T-helper 2 cell treated with Interferon-gamma antibody and Interleukin-4, amounts not matched to agents 5 μg/mL and 100 μg/mL, for 36 hours (primary cell): Measurements from ENCODE around the gene SLC22A2.

Experiments
- DNase-seq: peaks from one replicate; pipeline ENCODE4 v3.0.0; 2021; ENCODE audit warnings: low spot score
- H3K27ac Mint-ChIP-seq: one replicate; pipeline ENCODE4 v1.8.0; 2021; ENCODE audit warnings: mild to moderate bottlenecking, mixed read lengths
- H3K27me3 Mint-ChIP-seq: one replicate; pipeline ENCODE4 v1.8.0; 2021; ENCODE audit warnings: low read depth, mixed read lengths
- H3K36me3 Mint-ChIP-seq: one replicate; pipeline ENCODE4 v1.8.0; 2021; ENCODE audit warnings: low read depth, mixed read lengths
- H3K4me1 Mint-ChIP-seq: one replicate; pipeline ENCODE4 v1.8.0; 2021; ENCODE audit warnings: low read depth, mixed read lengths
- H3K4me3 Mint-ChIP-seq: one replicate; pipeline ENCODE4 v1.8.0; 2022; ENCODE audit warnings: mild to moderate bottlenecking, moderate library complexity, mixed read lengths
- H3K9me3 Mint-ChIP-seq: one replicate; pipeline ENCODE4 v1.8.0; 2021; ENCODE audit warnings: mixed read lengths

Gene SLC22A2

DNA sequence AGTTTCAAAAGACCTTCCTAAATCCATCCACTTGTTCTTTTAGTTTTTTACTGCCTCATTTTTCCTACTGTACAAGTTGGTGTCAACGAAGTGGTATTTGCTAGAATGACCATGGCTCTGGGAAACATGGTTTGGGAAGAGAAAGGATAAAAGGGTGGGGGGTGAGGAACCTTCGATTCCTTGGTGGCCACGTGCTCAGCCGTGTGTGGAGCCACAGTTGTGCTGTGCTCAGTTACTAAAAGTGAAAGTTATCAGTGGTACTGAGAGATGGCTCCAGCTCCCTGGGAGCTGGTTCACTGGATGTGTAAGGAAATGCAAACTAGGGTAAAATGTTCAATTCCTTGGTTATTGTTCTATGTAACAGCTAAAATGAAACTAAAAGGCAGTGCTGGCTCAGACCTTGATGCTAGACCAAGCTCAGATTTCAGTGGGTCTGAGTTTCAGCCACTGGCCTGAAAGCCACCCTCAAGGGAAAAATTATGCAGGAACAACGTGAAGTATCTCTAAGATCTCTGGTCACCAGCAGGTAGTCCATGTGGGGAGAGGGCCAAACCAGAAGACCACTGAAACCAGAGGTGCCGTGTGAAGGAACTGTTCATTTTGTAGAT is 7.4 kb upstream of the SLC22A2 start:
- H3K9me3 Mint-ChIP-seq = no peaks in the 10 kb centered on the region
- peak overlapping the region; percentile 23 for H3K4me3 Mint-ChIP-seq

DNA sequence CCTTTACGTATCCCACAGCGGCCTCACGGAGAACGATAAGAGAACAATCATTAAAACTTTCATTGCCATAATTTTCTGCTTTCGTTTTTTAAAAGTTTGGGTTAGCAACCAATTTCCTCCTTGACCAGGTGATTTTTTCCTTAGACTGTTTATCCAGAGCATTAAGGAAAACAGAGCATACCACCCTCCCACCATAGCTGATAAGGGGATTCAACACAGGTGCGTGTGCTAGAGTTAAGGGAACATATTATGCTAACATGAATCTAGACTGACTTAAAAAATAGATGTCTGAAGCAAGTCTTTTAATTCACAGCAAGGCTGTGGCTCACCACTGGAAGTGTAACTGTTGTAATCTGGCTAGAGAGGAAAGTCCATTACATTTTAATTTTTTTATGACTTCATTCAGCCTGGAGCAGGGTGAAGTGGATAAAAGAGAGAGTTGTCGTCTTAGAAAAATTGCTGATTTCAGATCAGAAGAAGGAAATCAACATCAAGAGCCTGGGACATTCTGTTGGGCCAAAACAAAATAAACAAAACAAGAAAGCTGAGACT is 5.5 kb upstream of the SLC22A2 start:
- DNase-seq = no peak
- Mint-ChIP-seq H3K4me1 (peaks cover 9% of the 10 kb centered on the region), H3K36me3 (no peaks in the 10 kb centered on the region), H3K27ac (no peak overlapping the region), H3K4me3 (no peak overlapping the region), H3K9me3 (no peaks in the 10 kb centered on the region), H3K27me3 (peaks cover 12% of the 10 kb centered on the region)

More for the DNA sequence above, 7.4 kb upstream of the SLC22A2 start:
- DNase-seq = no peak
- peaks cover 8% of the 10 kb centered on the region for H3K27me3 Mint-ChIP-seq
- H3K27ac Mint-ChIP-seq = no peak overlapping the region
- H3K4me1 Mint-ChIP-seq = peaks cover 9% of the 10 kb centered on the region
- H3K36me3 Mint-ChIP-seq = no peaks in the 10 kb centered on the region

DNA sequence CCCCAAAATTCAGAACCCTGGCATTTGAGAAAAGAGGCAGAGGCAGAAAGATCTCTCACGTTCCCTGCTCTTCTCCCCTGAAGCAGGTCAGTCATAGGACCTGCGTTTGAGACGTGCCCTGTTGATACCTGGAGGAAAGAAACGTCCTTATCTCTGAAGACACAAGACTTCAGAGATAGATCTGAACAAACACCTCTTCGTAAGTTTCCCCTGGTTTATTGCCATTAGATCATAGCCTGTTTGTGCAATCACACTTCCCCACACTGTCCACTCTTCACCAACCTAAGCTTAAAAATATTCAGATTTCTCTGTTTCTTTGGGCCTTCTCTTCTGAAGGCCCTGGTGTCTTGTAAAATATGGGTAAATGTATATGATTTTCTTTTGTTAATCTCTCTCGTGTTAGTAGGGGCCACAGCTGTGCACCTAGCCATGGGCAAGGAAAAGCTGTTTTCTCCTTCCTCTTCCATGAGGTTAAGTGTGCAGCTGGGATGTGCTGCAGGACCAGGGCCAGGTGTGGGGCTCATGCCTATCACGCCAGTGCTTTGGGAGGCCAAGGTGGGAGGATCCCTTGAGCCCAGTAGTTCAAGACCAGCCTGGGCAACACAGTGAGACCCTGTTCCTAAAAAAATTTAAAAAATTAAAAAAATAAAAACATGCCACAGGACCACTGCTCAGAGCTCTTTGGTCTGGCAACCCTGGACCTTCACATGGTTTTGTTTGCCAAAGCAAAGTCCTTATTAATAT is 4.7 kb upstream of the SLC22A2 start:
- no peaks in the 10 kb centered on the region for H3K9me3 Mint-ChIP-seq
- H3K4me3 Mint-ChIP-seq = no peak overlapping the region
- H3K27me3 Mint-ChIP-seq = peaks cover 12% of the 10 kb centered on the region
- H3K36me3 Mint-ChIP-seq = no peaks in the 10 kb centered on the region
- H3K27ac Mint-ChIP-seq = no peak overlapping the region
- DNase-seq = no peak
- peaks cover 9% of the 10 kb centered on the region for H3K4me1 Mint-ChIP-seq

DNA sequence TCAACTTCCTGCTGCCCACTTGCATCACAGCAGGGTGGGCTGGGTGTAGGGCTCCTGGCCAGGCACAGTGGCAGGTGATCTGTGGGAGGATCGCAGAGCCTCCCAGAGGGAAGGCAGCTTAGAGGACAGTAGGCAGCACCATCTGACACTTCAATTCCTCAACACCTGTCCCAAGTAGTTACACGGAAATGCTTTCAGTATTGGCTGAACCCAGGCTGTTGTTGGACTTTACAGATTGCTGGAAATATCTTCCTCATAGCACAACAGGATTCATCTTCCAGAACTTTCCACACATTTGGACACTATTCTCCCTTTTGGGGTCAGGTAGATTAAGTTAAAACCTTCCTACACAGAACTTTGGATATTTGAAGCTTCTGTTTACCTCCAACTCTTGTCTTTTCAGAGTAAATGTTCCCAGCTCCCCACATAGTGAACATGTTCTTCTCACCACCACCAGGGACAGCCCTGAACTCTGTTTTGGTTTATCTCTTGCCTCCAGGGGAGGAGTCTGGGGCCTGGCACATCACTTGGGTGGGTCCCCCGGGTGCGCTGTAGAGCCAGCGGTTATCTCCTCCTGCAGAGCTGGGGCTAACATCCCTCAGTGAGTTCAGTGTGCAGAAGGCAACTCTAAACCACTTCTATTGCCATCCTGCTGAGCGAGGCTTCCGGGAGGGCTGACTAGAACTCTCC is 3.5 kb upstream of the SLC22A2 start:
- H3K4me3 Mint-ChIP-seq = no peak overlapping the region
- H3K27me3 Mint-ChIP-seq = peaks cover 15% of the 10 kb centered on the region
- no peak overlapping the region for H3K27ac Mint-ChIP-seq
- peaks cover 9% of the 10 kb centered on the region for H3K4me1 Mint-ChIP-seq
- no peaks in the 10 kb centered on the region for H3K36me3 Mint-ChIP-seq
- no peak for DNase-seq
- no peaks in the 10 kb centered on the region for H3K9me3 Mint-ChIP-seq

DNA sequence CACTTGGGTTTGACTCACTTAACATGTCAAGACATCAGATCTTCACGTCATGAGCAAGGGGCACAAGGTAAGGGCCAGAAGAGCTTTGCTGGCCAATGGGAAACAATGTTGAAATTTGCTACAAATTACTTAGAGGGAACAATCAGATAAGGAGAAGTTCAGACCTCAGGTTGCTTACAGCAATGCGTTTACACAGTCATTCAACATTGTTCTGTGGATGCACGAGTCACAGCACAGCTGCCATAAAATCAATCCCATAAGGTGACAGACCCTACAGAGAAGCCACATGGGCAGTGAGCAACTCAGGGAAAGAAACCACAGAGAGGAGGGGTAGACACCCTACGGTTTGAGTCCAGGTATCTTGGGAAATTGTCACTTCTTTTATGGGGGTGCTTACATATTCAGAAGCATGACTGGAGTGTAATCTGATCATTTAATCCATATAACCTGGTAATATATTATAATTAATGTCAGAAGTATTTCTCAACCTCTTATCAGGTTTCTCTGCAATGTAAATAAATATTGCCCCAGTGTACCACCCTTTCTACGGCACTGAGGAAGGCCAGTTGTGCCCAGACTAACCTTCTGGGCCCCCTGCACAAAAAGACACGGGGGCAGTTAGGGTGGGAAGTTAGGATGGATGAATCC is 2.3 kb upstream of the SLC22A2 start:
- no peaks in the 10 kb centered on the region for H3K36me3 Mint-ChIP-seq
- peaks cover 2% of the 10 kb centered on the region for H3K4me1 Mint-ChIP-seq
- DNase-seq = no peak
- H3K27me3 Mint-ChIP-seq = peaks cover 17% of the 10 kb centered on the region
- no peak overlapping the region for H3K4me3 Mint-ChIP-seq
- H3K9me3 Mint-ChIP-seq = no peaks in the 10 kb centered on the region
- no peak overlapping the region for H3K27ac Mint-ChIP-seq

DNA sequence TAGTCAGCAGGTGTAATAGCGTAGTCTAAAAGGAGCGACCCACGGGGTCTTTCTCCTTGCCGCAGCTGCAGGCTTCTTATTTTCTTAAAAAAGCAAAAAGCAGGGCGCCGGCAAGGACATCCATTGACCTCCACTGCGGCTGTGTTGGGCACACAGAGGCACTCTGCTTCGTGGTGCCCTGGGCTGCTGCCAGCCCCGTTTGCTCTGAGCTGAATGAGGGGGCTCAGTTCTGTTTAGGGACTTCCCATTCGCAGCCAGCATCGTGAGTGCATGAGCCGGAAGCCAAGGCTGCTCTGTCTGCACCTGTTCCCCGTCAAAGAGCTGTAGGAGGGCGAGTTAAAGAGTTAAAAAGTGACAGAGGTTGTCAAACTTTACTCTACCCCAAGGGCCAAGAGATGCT is 1.7 kb upstream of the SLC22A2 start:
- Mint-ChIP-seq H3K36me3 (no peaks in the 10 kb centered on the region), H3K27ac (no peak overlapping the region), H3K27me3 (peaks cover 17% of the 10 kb centered on the region), H3K4me3 (no peak overlapping the region), H3K4me1 (no peaks in the 10 kb centered on the region), H3K9me3 (no peaks in the 10 kb centered on the region)
- DNase-seq = no peak

DNA sequence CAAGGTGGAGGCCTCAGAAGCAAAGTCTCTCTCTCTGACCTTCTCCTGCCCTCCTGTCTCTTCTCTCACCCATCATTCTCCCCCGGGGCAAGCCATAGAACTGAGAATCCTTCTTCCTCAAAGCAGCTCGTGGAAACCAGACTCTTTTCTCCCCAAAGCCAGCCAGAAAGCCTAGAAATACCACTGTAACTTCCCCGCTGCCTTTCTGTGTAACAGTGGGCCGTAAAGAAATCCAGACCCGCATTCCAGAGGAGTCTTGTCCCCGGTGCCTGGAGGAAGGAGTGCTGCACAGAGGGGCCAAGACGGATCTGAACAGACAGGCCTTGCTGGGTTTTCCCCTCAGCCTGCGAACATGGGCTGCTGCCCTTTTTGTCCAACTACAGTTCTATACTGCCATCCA is 977 bp upstream of the SLC22A2 start:
- no peaks in the 10 kb centered on the region for H3K4me1 Mint-ChIP-seq
- no peaks in the 10 kb centered on the region for H3K36me3 Mint-ChIP-seq
- H3K27me3 Mint-ChIP-seq = peaks cover 18% of the 10 kb centered on the region
- H3K9me3 Mint-ChIP-seq = no peaks in the 10 kb centered on the region
- DNase-seq = no peak
- no peak overlapping the region for H3K4me3 Mint-ChIP-seq
- H3K27ac Mint-ChIP-seq = no peak overlapping the region

DNA sequence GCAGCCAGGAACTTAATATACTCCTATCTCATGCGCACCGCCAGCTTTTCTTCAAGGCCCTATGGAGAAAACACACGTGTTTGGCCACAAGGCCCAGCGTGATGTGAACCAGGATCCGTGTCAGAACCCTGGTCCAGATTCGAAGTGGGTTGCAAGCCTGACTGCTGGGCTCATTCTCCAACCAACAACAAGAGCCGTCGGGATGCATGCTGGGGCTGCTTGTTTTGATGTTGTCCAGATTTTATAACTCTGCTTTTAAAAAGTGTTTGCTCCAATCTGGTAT is 463 bp upstream of the SLC22A2 start:
- H3K27ac Mint-ChIP-seq = no peak overlapping the region
- no peak overlapping the region for H3K4me3 Mint-ChIP-seq
- no peaks in the 10 kb centered on the region for H3K4me1 Mint-ChIP-seq
- peaks cover 17% of the 10 kb centered on the region for H3K27me3 Mint-ChIP-seq
- H3K9me3 Mint-ChIP-seq = no peaks in the 10 kb centered on the region
- DNase-seq = no peak
- H3K36me3 Mint-ChIP-seq = no peaks in the 10 kb centered on the region

DNA sequence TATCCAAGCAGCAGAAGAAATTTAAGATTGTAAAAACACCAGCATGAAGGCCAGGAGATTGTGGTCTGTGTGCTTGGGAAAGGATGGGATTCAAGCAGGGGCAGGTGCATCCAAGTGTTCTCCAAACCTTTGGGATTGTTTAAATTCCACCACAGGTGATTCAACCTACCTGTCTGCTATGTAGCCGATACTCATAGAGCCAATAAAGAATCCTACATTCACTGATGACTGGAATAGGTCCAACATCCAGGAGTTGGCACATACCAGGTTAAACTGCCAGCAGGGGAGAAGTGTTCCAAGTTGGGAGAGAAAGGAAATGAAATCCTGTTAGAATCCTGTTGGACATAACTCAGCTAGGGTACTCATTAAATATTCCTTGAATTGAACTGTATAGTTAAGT is 2.2 kb downstream of the SLC22A2 start:
- H3K36me3 Mint-ChIP-seq = no peaks in the 10 kb centered on the region
- no peak for DNase-seq
- no peaks in the 10 kb centered on the region for H3K9me3 Mint-ChIP-seq
- H3K27ac Mint-ChIP-seq = no peak overlapping the region
- H3K4me3 Mint-ChIP-seq = no peak overlapping the region
- peaks cover 16% of the 10 kb centered on the region for H3K27me3 Mint-ChIP-seq
- no peaks in the 10 kb centered on the region for H3K4me1 Mint-ChIP-seq

DNA sequence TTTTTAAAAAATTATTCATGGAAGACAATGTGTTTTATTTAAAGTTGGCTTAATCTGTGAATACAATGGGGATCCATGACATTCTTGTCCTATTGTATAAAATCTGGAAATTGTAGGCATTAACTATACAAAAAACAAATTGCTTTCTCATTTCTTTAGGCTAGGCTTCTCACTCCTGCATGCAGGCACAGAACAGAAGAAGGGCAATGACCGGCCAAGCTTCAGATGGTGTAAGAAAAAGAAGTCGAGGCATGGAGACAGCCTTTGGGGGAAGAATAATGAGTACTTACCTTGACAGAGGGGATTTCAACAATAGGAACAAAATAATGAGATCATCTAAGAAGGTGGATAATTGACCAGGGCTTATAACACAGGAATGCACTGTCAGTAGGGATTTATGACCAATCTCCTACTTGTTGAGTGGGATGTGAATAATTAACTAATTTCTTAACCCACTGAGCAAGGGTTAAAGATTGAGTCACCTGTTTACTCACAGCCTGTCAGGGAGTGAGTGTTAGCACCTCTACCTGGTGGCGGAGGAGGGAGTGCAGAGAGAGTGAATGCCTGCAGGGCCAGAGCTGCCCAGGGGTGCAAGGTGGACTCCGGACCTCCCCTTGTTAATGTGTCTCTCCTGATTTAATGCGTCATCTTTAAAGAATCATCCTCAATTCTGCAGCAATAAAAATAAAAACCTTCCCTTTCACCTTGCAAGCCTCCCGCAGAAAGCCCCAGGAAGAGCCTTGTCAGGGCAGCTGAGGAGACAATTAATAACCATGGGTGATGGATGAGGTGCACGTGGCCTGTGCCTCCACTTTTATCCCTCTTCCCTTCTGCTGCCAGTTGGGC is 3.9 kb downstream of the SLC22A2 start:
- no peaks in the 10 kb centered on the region for H3K4me1 Mint-ChIP-seq
- no peak overlapping the region for H3K4me3 Mint-ChIP-seq
- no peak for DNase-seq
- H3K27me3 Mint-ChIP-seq = peaks cover 13% of the 10 kb centered on the region
- H3K27ac Mint-ChIP-seq = no peak overlapping the region
- no peaks in the 10 kb centered on the region for H3K9me3 Mint-ChIP-seq
- no peaks in the 10 kb centered on the region for H3K36me3 Mint-ChIP-seq

DNA sequence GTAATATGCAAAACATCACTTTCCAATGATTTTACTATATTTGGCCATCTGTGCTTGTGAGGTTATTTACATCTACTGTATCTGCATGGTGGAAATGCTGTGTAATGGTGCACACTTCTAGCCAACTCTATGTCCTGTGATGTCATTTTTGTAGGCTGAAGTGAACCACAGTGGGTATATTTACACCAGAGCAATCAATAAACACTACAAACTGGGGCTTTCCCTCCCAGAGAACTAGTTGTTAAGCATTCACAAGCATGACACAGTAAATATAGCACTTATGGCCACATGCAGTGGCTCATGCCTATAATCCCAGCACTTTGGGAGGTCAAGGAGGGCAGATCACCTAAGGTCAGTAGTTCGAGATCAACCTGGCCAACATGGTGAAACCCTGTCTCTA is 4.9 kb downstream of the SLC22A2 start:
- H3K27me3 Mint-ChIP-seq = peaks cover 9% of the 10 kb centered on the region
- H3K9me3 Mint-ChIP-seq = no peaks in the 10 kb centered on the region
- H3K36me3 Mint-ChIP-seq = no peaks in the 10 kb centered on the region
- H3K4me3 Mint-ChIP-seq = no peak overlapping the region
- no peak for DNase-seq
- H3K4me1 Mint-ChIP-seq = no peaks in the 10 kb centered on the region
- no peak overlapping the region for H3K27ac Mint-ChIP-seq

DNA sequence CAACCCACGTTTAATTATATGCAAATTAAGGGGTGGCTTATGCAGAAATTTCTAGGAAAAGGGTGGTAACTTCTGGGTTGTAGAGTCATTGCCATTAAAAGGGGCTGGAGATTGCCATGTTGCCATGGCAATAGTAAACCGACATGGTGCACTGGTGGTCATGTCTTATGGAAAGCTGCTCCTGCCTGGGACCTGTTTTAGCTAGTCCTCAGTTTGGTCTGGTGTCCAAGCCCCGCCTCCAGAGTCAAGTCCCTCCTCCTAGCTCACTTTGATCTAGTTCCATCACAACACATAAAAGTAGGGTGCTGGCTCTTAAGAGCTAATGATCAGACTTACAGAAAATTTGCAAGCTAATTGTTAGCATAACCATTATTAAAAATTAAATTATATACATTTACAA is 5.3 kb downstream of the SLC22A2 start:
- no peaks in the 10 kb centered on the region for H3K36me3 Mint-ChIP-seq
- no peaks in the 10 kb centered on the region for H3K9me3 Mint-ChIP-seq
- DNase-seq = no peak
- H3K27ac Mint-ChIP-seq = no peak overlapping the region
- H3K4me3 Mint-ChIP-seq = no peak overlapping the region
- peaks cover 9% of the 10 kb centered on the region for H3K27me3 Mint-ChIP-seq
- no peaks in the 10 kb centered on the region for H3K4me1 Mint-ChIP-seq

DNA sequence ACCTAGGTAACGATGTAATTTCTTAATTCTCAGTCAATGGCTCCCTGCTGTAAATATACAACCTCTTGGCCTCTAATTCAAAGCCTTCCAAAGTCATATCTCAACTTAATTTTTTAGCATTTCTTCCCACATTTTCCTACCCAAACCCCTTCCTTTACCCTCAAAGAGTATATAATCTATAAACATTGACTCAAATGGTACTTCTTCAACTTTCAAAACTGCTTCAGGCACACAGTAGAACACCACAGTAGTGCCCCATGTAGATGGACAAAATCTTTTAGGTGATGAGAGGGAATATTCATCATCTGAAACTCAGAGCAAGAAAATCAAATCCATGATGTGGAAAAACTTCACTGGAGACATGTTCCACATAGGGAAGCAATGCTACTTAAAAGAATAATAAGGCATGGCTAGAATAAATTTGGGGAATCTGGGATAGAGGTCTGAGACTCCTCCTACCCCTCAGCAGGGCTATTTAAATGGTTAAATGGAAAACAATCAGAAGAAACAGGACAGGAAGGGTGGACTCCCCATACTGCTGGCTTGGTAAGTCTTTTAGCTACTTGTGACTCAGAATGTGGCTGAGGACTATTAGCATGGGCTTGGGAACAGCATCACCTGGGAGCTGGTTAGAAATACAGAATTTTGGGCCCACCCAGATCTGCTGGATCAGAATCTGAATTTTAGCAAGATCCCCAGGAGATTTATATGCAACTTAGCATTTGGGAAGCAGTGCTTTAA is 6.4 kb downstream of the SLC22A2 start:
- Mint-ChIP-seq H3K4me3 (no peak overlapping the region), H3K9me3 (no peaks in the 10 kb centered on the region), H3K27me3 (peaks cover 10% of the 10 kb centered on the region)

More for the DNA sequence above, 6.4 kb downstream of the SLC22A2 start:
- DNase-seq = no peak
- Mint-ChIP-seq H3K36me3 (no peaks in the 10 kb centered on the region), H3K27ac (no peak overlapping the region), H3K4me1 (no peaks in the 10 kb centered on the region)
